ENCODE results near the gene ROS1.

The ROS1 gene

DNA sequence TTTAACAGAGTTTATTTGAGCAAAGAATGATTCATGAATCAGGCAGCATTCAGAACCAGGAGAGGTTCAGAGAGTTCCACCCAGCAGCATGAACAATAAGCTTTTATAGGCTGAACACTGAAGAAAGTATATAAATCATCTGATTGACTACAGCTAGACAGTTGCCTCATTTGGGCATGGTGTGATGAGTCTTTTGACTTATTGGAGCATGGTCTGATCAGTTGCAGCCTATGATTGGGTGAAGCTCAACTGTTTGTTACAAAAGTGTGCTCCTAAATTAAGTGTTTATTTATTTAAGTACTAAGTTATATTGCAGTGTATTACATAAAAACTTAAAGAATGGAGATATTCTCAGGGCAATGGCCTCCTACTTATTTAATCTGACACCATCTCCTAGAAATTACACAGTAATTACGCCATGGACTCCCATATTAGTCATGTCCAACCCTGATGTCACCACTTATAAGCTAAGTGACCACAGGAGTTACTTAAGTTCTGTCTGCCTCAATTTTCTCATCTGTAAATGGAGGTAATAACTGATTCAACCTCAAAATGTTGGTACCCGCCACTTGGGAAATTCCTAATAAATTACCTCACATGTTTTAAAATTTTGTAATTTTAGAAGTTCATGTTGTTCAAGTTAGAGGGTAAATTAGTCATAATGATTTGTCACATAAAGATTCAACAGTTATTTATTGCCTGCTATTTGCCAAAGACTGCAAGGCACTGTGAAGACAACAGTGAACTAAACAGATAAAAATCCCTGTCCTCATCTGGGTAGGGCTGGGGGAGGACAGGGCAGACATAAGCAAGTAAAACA is 15.2 kb upstream of the ROS1 start:
- DNase-seq, result no peak

DNA sequence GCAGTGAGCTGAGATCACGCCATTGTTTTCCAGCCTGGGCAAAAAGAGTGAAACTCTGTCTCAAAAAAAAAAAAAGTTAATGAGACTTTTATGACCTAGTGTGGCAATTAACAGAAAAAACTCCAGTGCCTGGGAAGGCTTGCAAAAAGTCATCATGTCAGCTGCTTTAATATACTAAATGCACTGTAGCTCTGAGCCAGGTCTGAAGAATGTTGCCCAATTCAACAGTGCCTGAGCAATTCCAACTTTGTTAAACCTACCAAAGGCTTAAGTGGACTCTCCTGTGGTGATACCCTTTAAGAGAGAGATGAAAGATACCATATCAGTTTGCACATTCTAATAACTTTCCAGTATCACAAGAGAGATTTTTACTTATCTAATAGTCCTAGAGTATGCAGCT is 6.5 kb upstream of the ROS1 start:
- no peak for DNase-seq

DNA sequence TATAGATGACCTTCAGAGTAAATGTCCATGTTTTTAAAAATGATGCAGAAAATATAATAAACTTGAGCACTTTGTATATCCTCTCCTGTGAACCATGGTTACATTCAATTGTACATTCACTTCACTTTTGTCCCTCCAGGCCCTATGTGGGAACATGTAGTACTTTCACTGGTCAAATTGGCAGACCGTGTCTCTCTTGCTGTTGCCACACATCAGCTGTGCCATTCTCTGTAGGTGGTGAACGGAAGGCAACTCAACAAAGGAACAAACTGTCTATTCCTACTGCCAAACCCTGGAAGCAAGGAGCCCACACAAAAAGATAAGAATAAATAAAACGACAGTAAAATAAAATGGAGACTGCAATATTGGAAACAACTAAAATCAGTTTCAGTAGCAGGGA is 2.0 kb downstream of the ROS1 start:
- no peak for DNase-seq

DNA sequence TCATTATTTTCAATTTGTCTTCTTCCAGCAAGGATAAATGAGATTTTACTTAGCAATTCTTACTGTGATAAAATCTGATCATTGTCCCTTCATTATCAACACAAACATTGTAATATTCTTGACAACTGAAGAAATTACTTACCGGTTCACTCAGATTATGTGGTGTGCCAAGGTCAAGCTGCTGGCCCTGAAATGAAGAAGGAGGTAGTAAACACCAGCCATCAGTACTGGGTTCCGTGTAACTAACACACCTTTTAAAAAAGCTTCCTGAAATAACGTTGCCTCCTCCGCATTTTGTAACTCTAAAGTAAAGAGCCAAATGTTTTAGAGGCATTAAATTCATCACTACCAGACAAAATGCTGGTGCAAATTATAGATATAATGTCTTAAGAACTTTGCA is 7.4 kb downstream of the ROS1 start:
- DNase-seq, result no peak

DNA sequence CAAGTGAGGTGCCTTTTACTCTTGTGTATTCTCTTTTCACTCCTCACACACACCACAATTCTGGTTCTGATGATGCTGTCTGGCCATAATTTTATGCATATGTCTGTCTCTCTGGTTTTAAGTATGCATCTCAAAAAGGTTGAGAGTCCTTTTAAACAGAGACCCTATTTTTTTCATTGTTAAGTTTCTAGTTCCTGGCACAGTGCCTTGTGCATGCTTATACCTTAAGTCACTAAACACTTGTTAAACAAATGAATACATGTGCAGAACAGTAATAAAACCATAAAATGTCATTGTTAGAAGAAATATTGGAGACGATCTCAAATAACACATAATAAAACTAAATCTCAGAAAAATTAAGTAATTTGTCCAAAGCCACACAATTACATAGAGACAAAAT is 7.9 kb downstream of the ROS1 start:
- no peak for DNase-seq

DNA sequence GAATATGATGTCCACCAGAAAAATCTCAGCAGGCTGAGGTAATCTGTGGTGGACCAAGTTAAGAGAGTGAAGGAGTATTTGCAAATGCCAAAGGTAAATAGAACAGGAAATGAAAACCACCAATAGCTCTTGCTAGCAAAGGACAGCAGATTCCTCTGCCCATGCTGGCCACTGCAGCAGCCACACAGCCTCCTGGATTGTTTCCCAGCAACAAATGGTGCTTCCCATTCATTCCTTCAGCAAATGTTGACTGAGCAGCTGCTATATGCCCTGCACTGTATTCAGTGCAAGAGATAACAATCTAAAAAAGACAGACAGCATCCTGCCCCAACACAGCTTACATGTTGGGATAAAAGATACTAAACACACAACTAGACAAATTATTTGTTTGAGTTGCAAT is 11.0 kb downstream of the ROS1 start:
- no peak for DNase-seq

DNA sequence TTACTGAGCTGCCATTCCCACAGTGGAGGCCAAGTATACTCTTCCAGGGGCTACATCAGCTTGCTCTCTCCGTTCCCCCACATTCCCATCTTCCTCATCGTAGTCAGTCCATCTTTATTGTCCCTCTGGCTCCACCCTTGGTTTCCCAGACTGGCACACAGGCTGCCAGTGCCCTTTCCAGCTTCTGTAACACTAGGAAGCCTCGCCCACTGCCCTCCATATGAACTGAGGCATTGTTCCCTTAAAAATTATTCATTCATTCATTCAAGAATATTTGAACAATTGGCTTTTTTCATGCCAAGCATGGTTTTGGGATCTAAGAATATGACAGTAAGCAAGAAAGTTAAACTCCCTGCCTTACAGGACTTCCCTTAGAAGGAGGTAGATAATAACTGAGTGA is 14.3 kb downstream of the ROS1 start:
- no peak for DNase-seq

DNA sequence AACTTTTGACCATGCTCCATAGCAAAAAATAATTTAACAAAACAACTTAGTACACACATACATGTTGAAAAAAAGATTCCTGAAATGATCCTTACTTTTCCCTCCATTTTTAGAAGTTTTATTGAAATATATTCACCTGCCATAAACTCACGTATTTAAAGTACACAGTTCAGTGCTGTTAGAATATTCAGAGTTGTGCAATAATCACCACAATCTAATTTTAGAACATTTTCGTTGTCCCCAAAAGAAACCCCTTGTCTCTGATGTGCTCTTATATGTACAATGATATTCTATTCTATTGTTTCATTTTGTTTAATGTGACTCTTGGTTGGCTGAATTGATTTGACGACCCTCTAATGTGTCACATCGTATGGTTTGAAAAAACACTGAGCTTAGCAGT is 15.9 kb downstream of the ROS1 start:
- no peak for DNase-seq

DNA sequence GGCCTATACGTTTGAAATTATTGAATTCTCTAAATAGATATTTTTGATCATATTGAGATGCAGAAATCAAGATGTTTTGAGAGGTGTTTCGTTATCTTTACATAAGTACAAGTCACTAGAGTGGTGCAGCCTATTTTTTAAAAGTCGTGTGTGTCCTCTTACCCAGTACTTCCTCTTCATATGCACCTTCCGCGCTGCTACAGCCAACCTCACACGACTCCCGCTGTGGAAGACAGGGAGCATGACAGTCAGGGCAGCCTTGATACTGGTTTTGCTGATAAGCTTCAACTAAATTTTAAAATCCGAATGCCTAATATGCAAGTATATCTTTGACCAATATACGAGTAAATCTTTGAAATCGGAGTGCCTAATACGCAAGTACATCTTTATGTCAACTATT is 16.3 kb downstream of the ROS1 start:
- DNase-seq, result no peak

DNA sequence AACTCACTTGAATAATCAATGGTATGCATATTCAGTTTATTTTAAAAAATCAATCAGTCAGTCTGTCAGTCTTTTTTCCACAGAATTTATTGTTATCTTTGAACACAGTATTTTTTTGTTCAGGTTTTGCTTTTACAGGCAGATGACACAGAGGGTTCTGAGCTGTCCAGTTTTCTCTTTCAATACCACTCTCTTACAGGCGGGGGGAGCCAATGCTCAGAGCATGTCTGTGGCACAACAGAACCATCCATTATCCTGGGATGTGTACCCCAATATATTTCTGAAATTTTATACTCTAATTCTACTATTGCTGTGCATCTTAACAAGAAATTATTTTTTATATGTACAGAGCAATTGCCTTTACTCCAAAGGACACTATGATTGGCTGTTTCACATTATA is 21.2 kb downstream of the ROS1 start:
- DNase-seq, result no peak

DNA sequence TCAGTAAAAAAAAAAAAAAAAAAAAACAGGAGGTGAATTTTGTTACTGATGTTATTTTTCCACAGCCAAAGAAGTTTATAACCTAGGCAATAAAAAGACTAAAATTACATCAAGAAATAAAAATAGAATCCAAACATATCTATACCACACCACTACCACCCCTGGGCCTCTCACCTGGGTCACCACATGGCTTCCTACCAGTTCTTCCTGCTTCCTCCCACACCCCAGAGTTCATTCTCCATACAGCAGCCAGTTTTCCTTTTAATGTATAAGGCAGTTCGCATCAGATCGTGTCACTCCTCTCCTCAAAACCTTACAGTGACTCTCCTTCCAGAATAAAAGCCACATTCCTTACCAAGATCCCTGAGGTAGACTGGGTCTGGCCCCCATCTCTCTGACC is 23.9 kb downstream of the ROS1 start:
- no peak for DNase-seq

DNA sequence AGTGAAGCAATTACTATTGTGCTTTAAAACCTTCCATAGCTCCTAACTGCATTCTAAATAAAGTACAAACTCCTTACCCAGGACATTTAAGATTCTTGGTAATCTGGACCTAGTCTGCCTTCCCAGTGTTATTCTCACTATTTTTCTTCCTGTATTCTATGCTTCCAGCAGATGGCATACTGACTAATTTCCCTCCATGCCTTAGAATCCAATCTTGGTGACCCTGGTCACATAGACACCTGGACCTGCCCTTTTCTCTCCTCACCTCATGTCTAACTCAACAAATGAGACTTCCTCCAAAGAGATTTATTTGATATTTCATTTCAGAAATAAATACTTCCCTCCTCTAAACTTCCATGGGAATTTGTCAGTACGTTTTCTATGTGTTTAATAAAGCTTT is 25.8 kb downstream of the ROS1 start:
- DNase-seq, result no peak

DNA sequence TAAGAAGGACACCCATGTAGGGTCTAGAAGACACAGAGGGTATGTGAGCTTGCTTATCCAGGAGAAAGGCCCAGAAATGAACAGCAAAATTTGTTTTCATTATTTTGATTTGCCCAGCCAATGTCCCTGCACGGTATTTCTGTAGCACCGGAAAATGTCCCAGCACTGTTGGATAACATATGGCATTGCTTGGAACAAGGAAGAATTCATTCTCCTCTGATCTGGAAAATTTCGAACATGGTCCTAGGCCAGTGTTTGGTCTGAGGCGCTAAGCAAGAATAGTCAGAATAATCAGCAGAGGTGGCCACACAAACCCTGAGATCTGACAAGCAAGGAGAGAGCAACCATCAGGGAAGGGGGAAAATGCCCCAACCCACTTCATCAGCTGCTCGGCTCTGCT is 26.6 kb downstream of the ROS1 start:
- no peak for DNase-seq

DNA sequence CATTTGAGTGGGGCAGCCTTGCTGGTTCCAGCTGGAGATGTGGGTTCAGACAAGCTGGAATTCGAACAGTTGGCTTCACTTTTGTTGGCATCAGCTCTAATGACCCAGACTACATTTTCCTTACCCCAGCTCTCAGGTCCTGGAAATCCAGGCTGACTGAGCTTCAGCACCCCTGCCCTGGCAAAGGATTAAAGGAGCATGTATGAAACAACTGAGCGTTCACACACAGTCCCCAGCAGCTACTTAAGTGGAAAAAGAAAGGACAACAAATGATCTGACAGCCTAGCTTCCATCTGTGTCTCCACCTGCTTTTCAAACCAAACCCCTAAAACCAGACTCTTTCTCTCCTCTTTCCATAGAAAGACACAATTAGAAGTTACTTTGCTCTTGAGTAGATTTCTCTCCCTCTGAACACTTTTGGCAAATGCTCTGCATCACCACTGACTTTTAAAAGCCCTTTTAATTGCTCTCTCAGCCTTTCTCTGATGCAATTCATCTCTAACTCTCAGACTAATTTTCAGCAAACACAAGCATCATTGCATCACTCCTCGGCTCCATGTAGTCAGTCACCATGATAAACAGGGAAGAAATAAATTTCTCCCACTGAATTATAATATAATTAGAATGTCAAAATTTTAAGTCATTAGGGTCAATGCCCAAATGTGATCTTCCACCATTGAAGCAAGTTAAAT is 28.1 kb downstream of the ROS1 start:
- DNase-seq, result no peak

DNA sequence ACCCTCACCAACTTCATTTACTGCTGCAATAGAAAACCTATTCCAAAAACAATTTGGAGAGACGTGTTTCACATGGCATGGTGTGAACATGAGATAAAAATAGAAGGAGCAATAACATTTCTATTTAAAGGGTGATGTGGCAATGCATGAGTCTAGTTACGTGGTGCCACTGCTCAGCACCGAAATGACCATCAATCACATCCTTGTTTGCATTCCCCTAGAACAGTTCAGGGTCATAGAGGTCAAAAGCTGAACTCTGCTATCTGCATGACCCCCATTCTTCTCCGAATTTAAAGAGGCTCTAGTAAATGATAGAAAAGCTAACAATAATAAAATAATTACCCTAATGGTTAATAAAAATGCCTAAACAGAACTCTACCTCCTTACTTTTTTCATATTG is 29.5 kb downstream of the ROS1 start:
- DNase-seq, result no peak

DNA sequence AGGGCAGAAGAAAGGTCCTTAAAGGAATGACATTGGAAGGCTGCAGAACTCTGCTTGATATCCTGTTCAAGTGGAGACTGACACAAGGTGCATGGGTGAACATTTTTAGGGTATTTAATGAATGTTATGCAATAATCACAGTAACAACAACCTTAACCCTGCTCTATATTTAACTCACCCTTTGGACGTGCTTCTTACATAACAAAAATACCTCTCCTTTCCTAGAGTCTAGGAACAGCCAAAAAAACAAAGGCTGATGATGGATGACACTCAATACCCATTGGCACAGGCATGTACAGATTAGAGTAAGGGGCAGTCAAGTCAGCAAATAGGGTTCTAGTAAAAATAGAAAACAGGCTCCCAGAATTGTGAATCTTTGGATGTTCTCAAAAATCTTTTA is 30.6 kb downstream of the ROS1 start:
- no peak for DNase-seq

DNA sequence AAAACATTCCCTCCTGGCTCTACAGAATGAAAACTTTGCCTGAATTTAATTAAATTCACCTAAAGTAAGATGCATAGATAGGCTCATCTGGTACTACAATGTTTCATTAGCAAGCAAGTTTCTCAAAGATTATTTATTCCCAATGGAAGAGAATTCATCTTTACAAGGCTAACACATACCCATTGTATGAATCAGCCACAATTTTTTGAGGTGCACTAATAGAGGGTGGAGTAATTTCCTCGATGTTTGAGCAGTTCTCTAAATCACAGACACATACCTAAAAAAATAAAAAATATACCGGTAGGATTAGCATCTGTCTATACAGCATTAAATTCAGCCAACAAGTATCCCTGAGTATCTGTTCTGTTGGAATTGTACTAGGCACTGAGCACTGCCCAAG is 32.7 kb downstream of the ROS1 start:
- DNase-seq, result no peak

DNA sequence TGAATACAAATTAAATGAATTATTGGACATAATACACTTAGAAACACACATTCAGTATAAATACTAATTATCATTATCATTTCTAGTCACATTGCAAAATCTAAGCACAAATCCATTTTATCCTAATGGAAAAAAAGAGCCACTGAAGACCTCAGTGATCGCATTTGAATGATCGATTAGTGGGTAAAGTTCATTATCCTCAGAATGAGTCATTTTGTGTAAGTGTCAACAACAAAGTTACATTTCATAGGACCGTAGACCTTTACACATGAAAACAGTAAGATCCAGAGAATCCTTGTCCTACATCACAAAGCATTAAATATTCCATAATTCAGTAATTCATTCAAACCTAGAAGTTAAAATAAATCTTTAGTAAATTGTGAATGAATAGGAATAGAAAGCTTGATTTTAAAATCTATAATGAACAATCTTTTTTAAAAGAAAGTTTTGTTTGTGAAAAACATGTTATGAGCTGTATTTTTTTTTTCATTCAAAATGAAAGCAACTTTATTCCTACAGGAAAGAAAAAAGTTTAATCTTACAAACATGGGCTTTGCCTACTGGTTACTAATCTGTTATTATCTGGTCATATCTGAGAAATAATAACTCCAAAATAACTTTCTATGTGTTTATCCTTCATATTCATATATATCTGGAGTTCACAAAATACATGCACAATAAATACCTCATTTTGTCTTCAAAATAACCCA is 33.7 kb downstream of the ROS1 start:
- DNase-seq, result no peak

DNA sequence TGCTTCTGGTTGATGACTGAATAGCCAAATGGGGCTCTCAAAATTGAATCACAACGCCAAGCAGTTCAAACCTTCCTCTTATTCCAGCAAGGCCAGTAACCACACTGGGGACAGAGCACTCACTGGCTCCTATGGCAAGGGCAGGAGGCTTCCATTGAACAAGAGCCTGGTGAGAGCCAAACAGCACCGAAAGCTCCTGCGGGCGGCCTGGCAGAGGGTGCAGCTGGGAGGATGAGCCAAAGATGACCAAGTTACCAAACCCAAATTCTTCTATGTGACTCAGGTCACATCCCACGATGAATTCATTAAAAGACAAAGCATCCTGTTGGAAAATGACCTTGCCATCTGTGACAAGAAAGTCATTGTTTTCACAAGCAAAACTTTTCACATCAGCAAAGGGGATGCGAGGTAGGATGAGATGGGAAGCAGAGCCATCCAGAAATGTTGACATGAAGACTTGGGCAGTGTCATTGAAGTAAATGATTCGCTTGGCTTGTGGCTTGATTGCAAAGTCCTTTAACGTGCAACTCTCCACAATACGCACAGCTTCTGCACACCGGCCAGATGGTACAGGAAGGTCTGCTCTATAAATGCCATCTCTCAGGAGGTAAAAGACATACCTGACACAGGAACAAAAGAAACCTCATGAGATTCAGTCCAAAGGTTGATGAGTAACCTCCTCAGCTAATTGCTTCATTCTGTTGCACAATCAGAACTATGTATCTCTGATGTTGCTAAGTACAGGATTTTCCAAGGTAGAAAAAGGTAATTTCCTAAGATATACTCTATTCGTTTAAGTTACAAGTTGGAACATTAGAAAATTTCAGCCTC is 36.3 kb downstream of the ROS1 start:
- no peak for DNase-seq

DNA sequence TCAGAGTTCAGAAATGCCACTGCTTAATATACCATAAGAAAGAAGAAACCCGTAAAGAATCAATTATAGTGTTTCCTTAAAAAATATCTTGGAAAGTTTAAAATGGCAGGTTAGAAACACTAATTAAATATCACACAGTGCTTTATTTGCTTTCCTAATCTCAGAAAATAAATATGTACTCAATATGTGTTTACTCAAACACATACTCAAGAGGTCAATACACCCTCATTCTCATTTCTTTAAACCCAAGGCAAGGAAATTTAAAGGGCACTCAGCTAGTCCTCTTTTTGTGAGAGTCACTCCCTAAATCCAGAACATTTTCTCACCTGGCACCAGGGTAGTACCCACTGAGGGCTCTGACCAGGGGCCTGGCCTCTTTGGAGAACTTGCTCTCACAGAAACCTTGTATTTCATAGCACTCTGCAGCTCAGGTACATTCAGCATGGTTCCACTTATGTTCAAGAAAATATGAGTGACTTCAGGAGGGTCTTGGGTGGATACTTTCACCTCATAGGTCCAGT is 38.2 kb downstream of the ROS1 start:
- no peak for DNase-seq

DNA sequence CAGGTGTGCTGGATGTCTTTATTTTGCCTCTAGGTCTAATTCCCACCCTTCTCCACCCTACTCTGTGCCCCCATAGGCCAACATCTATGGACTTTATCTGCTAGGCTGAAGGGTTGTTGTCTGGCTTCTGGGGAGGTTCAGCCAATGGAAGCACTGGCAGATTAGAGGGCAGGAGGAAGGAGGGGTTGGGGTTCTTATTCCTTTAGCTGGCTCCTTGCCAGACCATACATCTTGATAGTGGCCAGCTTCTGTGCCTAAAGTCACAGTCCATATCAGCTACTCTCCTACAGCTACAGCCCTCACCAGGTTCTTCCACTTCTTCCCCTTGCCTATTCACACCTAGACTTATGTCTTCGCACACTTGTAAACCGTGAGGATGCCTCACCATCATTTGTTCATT is 41.1 kb downstream of the ROS1 start:
- no peak for DNase-seq

DNA sequence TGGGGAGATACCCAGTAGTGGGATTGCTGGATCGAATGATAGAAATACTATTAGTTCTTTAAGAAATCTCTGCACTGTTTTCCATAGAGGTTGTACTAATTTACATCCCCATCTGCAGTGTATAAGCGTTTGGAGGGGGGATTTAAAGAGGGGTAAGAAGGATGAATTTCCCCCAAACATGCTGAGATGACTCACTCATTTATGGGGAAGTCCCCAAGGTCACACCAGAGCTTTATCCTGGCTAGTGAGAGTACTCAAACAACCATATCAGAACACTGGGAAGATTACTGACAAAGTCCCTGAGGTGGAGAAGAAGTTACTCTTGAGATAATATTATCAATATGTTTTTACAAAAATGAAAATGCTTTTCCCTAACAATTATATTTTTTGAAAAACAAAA is 44.0 kb downstream of the ROS1 start:
- no peak for DNase-seq

DNA sequence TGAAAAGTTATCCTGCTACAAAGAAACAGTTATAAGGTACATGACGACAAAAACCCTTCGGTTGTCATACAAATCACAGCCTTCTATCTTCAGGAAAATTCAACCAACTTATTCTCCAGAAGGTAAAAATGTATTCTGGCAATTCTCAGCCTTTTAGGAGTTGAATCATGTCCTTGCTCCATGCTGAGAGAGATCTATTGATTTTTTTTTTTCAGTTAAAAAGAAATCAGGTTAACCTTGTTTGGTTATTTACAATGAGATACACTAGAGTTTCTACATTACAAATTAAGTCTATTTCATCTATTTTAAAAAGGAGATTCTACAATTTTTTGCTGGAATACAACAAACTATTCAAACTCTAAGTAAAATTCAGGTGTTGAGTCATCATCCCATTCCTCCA is 45.4 kb downstream of the ROS1 start:
- DNase-seq, result no peak
